K562 (cell line): ENCODE measurements around the gene OR9Q1. TPM values are rescaled to one million over a fixed set of nuclear protein-coding genes. Genes with fewer than 3 reads are reported as not detected.

Experiments
- ATAC-seq: fragments of 200-7000 bp; cut with Tn5 transposase; 3 replicates; pipeline ENCODE4 v1.9.1; 2020; ENCODE audit warnings: moderate library complexity
- BruUV-seq: library from RNA; stranded (reverse); fragments of 400-500 nt; replicated peaks from 2 replicates; lab custom pipeline; 2021; lab: Mats Ljungman, UMichigan
- CTCF ChIA-PET: fragments of 300-600 bp; formaldehyde crosslinking; extraction: SDS; loops from one replicate; lab custom pipeline; 2021; ENCODE audit warnings: low intra/inter-chr PET ratio; lab: Yijun Ruan, JAX
- POLR2A ChIA-PET: fragments of 300-600, 350-650 bp; sonication (Branson Sonifier 250); formaldehyde crosslinking; extraction: SDS; loops from one replicate; lab custom pipeline; 2021; ENCODE audit warnings: antibody characterized with exemption, inconsistent platforms; lab: Yijun Ruan, JAX
- DNase-seq, 4 experiments: peaks; one replicate each; pipeline versions ENCODE4 v3.0.0 to v3.0.0-alpha.2; 2011 to 2018; ENCODE audit warnings: low spot score in 3 of 4, mixed read lengths in 3 of 4; ENCODE audit errors: extremely low read depth in 1 of 4
- FAIRE-seq: peaks from 2 replicates; lab custom pipeline; 2011; peaks lifted over from hg19 to GRCh38; lab: Jason Lieb, UNC
- H2AFZ ChIP-seq: 2 replicates; pipeline ENCODE4 v1.6.0; 2011; ENCODE audit warnings: low read depth, low read length, control low read depth, inconsistent platforms
- H3K27ac ChIP-seq: fragments of 200-600 bp; 3 replicates; pipeline ENCODE4 v1.8.0; 2011; ENCODE audit warnings: low read depth, mild to moderate bottlenecking, control low read depth, inconsistent platforms, low read length, moderate library complexity, mixed read lengths; ENCODE audit errors: extremely low read depth
- H3K27me3 ChIP-seq, 2 experiments: fragments of 300-600 bp in 1 of 2; 2 replicates in 1 of 2; 3 replicates in 1 of 2; pipeline versions ENCODE4 v1.6.0 to v1.8.0; 2011; ENCODE audit warnings: inconsistent platforms in 2 of 2, low read length in 2 of 2, mild to moderate bottlenecking in 1 of 2, mixed read lengths in 1 of 2, moderate library complexity in 1 of 2; ENCODE audit not compliant: control insufficient read depth in 2 of 2, insufficient read depth in 2 of 2
- H3K36me3 ChIP-seq: fragments of 300-600 bp; 3 replicates; pipeline ENCODE4 v1.8.0; 2011; ENCODE audit warnings: mild to moderate bottlenecking, low read length, inconsistent platforms; ENCODE audit not compliant: control insufficient read depth, insufficient read depth
- H3K4me1 ChIP-seq, 2 experiments: fragments of 200-600 bp in 1 of 2; replicated peaks in 1 of 2; 2 replicates in 1 of 2; 3 replicates in 1 of 2; pipeline versions ENCODE4 v1.5.1 to v1.8.0; 2011; ENCODE audit warnings: inconsistent platforms in 2 of 2, low read length in 2 of 2, mild to moderate bottlenecking in 1 of 2, mixed read lengths in 1 of 2, moderate library complexity in 1 of 2; ENCODE audit not compliant: control insufficient read depth in 2 of 2, insufficient read depth in 2 of 2
- H3K4me2 ChIP-seq: 2 replicates; pipeline ENCODE4 v1.6.1; 2011; ENCODE audit warnings: low read length, control low read depth, inconsistent platforms, mixed read lengths; ENCODE audit not compliant: insufficient read depth
- H3K4me3 ChIP-seq: fragments of 200-600 bp; sonication (generic), shearing (Covaris generic); 2 replicates; pipeline ENCODE4 v1.5.1; 2016; ENCODE audit warnings: control low read depth, inconsistent platforms
- H3K79me2 ChIP-seq: fragments of 200-600 bp; 3 replicates; pipeline ENCODE4 v1.8.0; 2011; ENCODE audit warnings: low read length, inconsistent platforms; ENCODE audit not compliant: control insufficient read depth, insufficient read depth
- H3K9ac ChIP-seq, 2 experiments: 2 replicates each; pipeline versions ENCODE4 v1.6.0 to v1.6.1; 2011; ENCODE audit warnings: low read depth in 2 of 2, low read length in 2 of 2, control low read depth in 1 of 2, inconsistent platforms in 1 of 2, mild to moderate bottlenecking in 1 of 2, mixed read lengths in 1 of 2; ENCODE audit not compliant: insufficient read depth in 1 of 2
- H3K9me1 ChIP-seq: one replicate; pipeline ENCODE4 v1.6.0; 2011; ENCODE audit warnings: inconsistent platforms, mild to moderate bottlenecking, low read length, moderate library complexity; ENCODE audit not compliant: control insufficient read depth, insufficient read depth
- H3K9me3 ChIP-seq: replicated peaks from 2 replicates; pipeline ENCODE4 v1.5.1; 2011; ENCODE audit warnings: low read depth, low read length, inconsistent platforms; ENCODE audit not compliant: control insufficient read depth, insufficient read depth
- H4K20me1 ChIP-seq: replicated peaks from 2 replicates; pipeline ENCODE4 v1.6.1; 2011; ENCODE audit warnings: low read length, inconsistent platforms, mixed read lengths; ENCODE audit not compliant: control insufficient read depth, insufficient read depth
- BRD9 ChIP-seq: fragments of 450-650 bp; IDR thresholded peaks from 2 replicates; pipeline ENCODE4 v1.6.1; 2018; ENCODE audit warnings: low read depth; ENCODE audit not compliant: partially characterized antibody
- ELF4 ChIP-seq: fragments of 450-650 bp; formaldehyde crosslinking; IDR thresholded peaks from 2 replicates; pipeline ENCODE4 v1.4.0; 2022; ENCODE audit warnings: missing genetic modification characterization
- FOSL1 ChIP-seq: fragments of 200-800 bp; sonication (Bioruptor generic); conservative IDR thresholded peaks from 2 replicates; pipeline ENCODE4 v1.6.1; 2016; ENCODE audit warnings: missing genetic modification characterization, missing compliant biosample characterization
- NFIC ChIP-seq: fragments of 450-650 bp; IDR thresholded peaks from 2 replicates; pipeline ENCODE4 v1.6.1; 2017; ENCODE audit warnings: mild to moderate bottlenecking, inconsistent platforms
- NR2C1 ChIP-seq, 2 experiments: fragments of 450-650 bp; IDR thresholded peaks; 2 replicates each; pipeline ENCODE4 v1.6.1; 2017; ENCODE audit warnings: mild to moderate bottlenecking in 2 of 2, antibody characterized with exemption in 1 of 2, inconsistent platforms in 1 of 2, missing compliant biosample characterization in 1 of 2, missing genetic modification characterization in 1 of 2
- ZC3H11A ChIP-seq: IDR thresholded peaks from 2 replicates; pipeline ENCODE4 v1.6.1; 2012; ENCODE audit warnings: low read depth, low read length, improper control_type of control experiment
- ZFX ChIP-seq: sonication (generic); formaldehyde crosslinking; IDR thresholded peaks from 2 replicates; pipeline ENCODE4 v1.8.0; 2022; ENCODE audit warnings: mild to moderate bottlenecking, missing genetic modification reagents, moderate library complexity
- ZNF316 ChIP-seq: fragments of 450-650 bp; IDR thresholded peaks from 2 replicates; pipeline ENCODE4 v1.6.1; 2016
- WGBS: fragments of 100-300 bp; shearing (Covaris generic); methylation state at CpG from one replicate; pipeline ENCODE4 v1.1.6; 2016; ENCODE audit warnings: low coverage, mixed read lengths; ENCODE audit not compliant: insufficient coverage; ENCODE audit errors: missing lambda C conversion rate; 5-methylcytosine and 5-hydroxymethylcytosine counted together
- in situ Hi-C: fragments of 300-500 bp; cut with MboI; formaldehyde crosslinking; loops from 4 replicates; pipeline ENCODE4 v1.15.0; 2018; ENCODE audit warnings: inconsistent platforms, mixed read lengths
- intact Hi-C: fragments of 100-400 bp; cut with micrococcal nuclease; formaldehyde crosslinking; loops from 2 replicates; pipeline ENCODE4 v1.14.2; 2022
- polyA plus RNA-seq, 8 experiments: library from polyadenylated mRNA; depleted of rRNA in 4 of 8; stranded (reverse) in 5 of 8; unstranded in 3 of 8; fragments of >200 nt; fragmentation: Nextera tagmentation in 2 of 8; fragmentation: Illumina TruSeq in 1 of 8; extraction: Ambion mirVana in 2 of 8; extraction: Trizol in 1 of 8; gene quantifications; 2 replicates each; pipeline versions ENCODE4 v1.2.1 to v1.2.3, GENCODE V29; 2011 to 2014; ENCODE audit warnings: inconsistent platforms in 1 of 8, missing spikeins in 1 of 8
- total RNA-seq, 7 experiments: library from RNA; depleted of rRNA in 6 of 7; stranded (reverse); fragments of >200 nt in 6 of 7; fragmentation: Illumina TruSeq in 2 of 7; extraction: Trizol in 2 of 7; gene quantifications; 2 replicates each; pipeline versions ENCODE4 v1.2.1 to v1.2.3, GENCODE V29; 2011 to 2021; ENCODE audit warnings: low replicate concordance in 1 of 7

Gene OR9Q1
- total and polyA plus RNA-seq, 9 of the 15 experiments (the other 6 are each of a cell fraction or from before 2014, with no cell fraction given) = not detected

GRCh38 chr11:58177409-58178054 is 153.9 kb downstream of the OR9Q1 start:
- Histone ChIP-seq H2AFZ (no peak overlapping the region), H4K20me1 (no peaks in the 10 kb centered on the region), H3K4me3 (no peak overlapping the region), H3K4me2 (no peak overlapping the region), H3K36me3 (no peaks in the 10 kb centered on the region), H3K27ac (no peak overlapping the region), H3K27me3 (no peaks in the 10 kb centered on the region), H3K79me2 (no peaks in the 10 kb centered on the region), H3K9me1 (no peaks in the 10 kb centered on the region), H3K9me3 (no peaks in the 10 kb centered on the region), H3K9ac (no peak overlapping the region), H3K4me1 (no peaks in the 10 kb centered on the region)
- TF ChIP-seq ELF4 (CRISPR knock-in tag) (no peak), ZNF316 (0 out of 2 replicates have a peak, but pooled peaks have one; percentile 29)
- ATAC-seq = no peak
- ChIA-PET CTCF (no interaction called here), POLR2A (interaction anchor here (0.7 kb wide), 1 partner anchor 9 kb away, joined by 3 read pairs; no protein-coding TSS in a partner anchor)
- intact Hi-C loops = no loop called here
- under 1% methylated on average over 5 of the region's 5 CpGs for WGBS
- no peak for DNase-seq
- no peak for FAIRE-seq
- in situ Hi-C loops = no loop called here
- no TSS peak for BruUV-seq

- BruUV-seq = no TSS peak
- no peak overlapping the region for H3K27ac ChIP-seq
- DNase-seq (no peak), FAIRE-seq (peak; percentile 60), ATAC-seq (no peak)
- no peak overlapping the region for H3K9ac ChIP-seq
- intact Hi-C loops (no loop called here), in situ Hi-C loops (no loop called here)
- no peaks in the 10 kb centered on the region for H3K9me3 ChIP-seq
- H3K9me1 ChIP-seq = no peaks in the 10 kb centered on the region
- 2% methylated on average over 6 of the region's 6 CpGs for WGBS
- ChIA-PET POLR2A (no interaction called here), CTCF (no interaction called here)
- H3K36me3 ChIP-seq = no peaks in the 10 kb centered on the region
- H4K20me1 ChIP-seq = no peaks in the 10 kb centered on the region
- no peak overlapping the region for H3K4me3 ChIP-seq
- no peak overlapping the region for H2AFZ ChIP-seq
- no peak overlapping the region for H3K4me2 ChIP-seq
- H3K79me2 ChIP-seq = no peaks in the 10 kb centered on the region
- H3K4me1 ChIP-seq = no peaks in the 10 kb centered on the region
- TF ChIP-seq ZC3H11A (no peak), NFIC (no peak), BRD9 (no peak), FOSL1 (tag) (no peak), ZFX (CRISPR knock-in tag) (no peak), NR2C1 (IDR thresholded peaks at IDR 0.05) (no peak), NR2C1 (tag; IDR thresholded peaks at IDR 0.05) (no peak)
- no peaks in the 10 kb centered on the region for H3K27me3 ChIP-seq
Measured at GRCh38 chr11:58178444-58178843, 154.8 kb downstream of the OR9Q1 start.
